Upper lobe of right lung (tissue), 1 donor: ENCODE data around the gene FAM3B. TPM values are rescaled to one million over a fixed set of nuclear protein-coding genes. Genes with fewer than 3 reads are reported as not detected.

Source experiments
- ATAC-seq: fragments of 200-7000 bp; cut with Tn5 transposase; one replicate; pipeline ENCODE4 v1.9.1; 2020; ENCODE audit warnings: mild to moderate bottlenecking, moderate library complexity
- DNase-seq: peaks from one replicate; pipeline ENCODE4 v3.0.0-alpha.2; 2020
- H3K27ac ChIP-seq: fragments of 200-600 bp; one replicate; pipeline ENCODE4 v1.8.0; 2022
- H3K27me3 ChIP-seq: fragments of 200-600 bp; one replicate; pipeline ENCODE4 v1.8.0; 2022; ENCODE audit warnings: mild to moderate bottlenecking
- H3K36me3 ChIP-seq: fragments of 200-600 bp; one replicate; pipeline ENCODE4 v1.8.0; 2022
- H3K4me1 ChIP-seq: fragments of 200-600 bp; one replicate; pipeline ENCODE4 v1.8.0; 2022
- H3K4me3 ChIP-seq: fragments of 200-600 bp; one replicate; pipeline ENCODE4 v1.8.0; 2022; ENCODE audit warnings: mild to moderate bottlenecking
- H3K9me3 ChIP-seq: fragments of 200-600 bp; one replicate; pipeline ENCODE4 v1.8.0; 2022
- CTCF ChIP-seq: fragments of 200-600 bp; IDR thresholded peaks from one replicate; pipeline ENCODE4 v1.8.0; 2022; ENCODE audit warnings: antibody characterized with exemption
- intact Hi-C: fragments of 100-400 bp; cut with DNase I; formaldehyde crosslinking; loops from one replicate; pipeline ENCODE4 v1.11.0; 2022
- total RNA-seq: library from RNA; stranded (reverse); fragmentation: NEBNext Ultra II Directional; extraction: Animal tissue kit (Norgen Biotek cat#: 25700); gene quantifications from one replicate; pipeline ENCODE4 v1.2.1, GENCODE V29; 2021
- donor health status: DM: no; HTN: yes; CAD: no; lungs with severe emphysema.

The FAM3B gene
- total RNA-seq, 1 donor from 2014 or later = 5.2 TPM

- DNase-seq = no peak
- Histone ChIP-seq H3K27me3 (no peaks in the 10 kb centered on the region), H3K9me3 (no peaks in the 10 kb centered on the region), H3K4me3 (no peak overlapping the region), H3K4me1 (no peaks in the 10 kb centered on the region), H3K27ac (no peak overlapping the region), H3K36me3 (no peaks in the 10 kb centered on the region)
- no peak for ATAC-seq
- intact Hi-C loops = no loop called here
- no peak for TF ChIP-seq CTCF
Observed at GRCh38 chr21:41342035-41342434, 25.4 kb downstream of the FAM3B start.

- DNase-seq (no peak), ATAC-seq (no peak)
- TF ChIP-seq CTCF = no peak
- H3K4me1 ChIP-seq = no peaks in the 10 kb centered on the region
- no peak overlapping the region for H3K4me3 ChIP-seq
- no peaks in the 10 kb centered on the region for H3K36me3 ChIP-seq
- intact Hi-C loops = no loop called here
- no peaks in the 10 kb centered on the region for H3K27me3 ChIP-seq
- no peaks in the 10 kb centered on the region for H3K9me3 ChIP-seq
- no peak overlapping the region for H3K27ac ChIP-seq
Observed at GRCh38 chr21:41344146-41344545, 27.5 kb downstream of the FAM3B start.

- intact Hi-C loops = no loop called here
- H3K9me3 ChIP-seq = no peaks in the 10 kb centered on the region
- no peaks in the 10 kb centered on the region for H3K36me3 ChIP-seq
- no peaks in the 10 kb centered on the region for H3K27me3 ChIP-seq
- no peak overlapping the region for H3K27ac ChIP-seq
- TF ChIP-seq CTCF = no peak
- no peaks in the 10 kb centered on the region for H3K4me1 ChIP-seq
- no peak for ATAC-seq
- H3K4me3 ChIP-seq = no peak overlapping the region
- DNase-seq = no peak
Observed at GRCh38 chr21:41345356-41345755, 28.8 kb downstream of the FAM3B start.

- intact Hi-C loops = no loop called here
- Histone ChIP-seq H3K9me3 (no peaks in the 10 kb centered on the region), H3K27me3 (no peaks in the 10 kb centered on the region), H3K36me3 (no peaks in the 10 kb centered on the region), H3K27ac (no peak overlapping the region), H3K4me1 (no peaks in the 10 kb centered on the region), H3K4me3 (no peak overlapping the region)
- TF ChIP-seq CTCF = no peak
- ATAC-seq = no peak
- DNase-seq = no peak
Observed at GRCh38 chr21:41345934-41346685, 29.5 kb downstream of the FAM3B start.

GRCh38 chr21:41346758-41347157, 30.2 kb downstream of the FAM3B start:
- Histone ChIP-seq H3K4me3 (no peak overlapping the region), H3K36me3 (no peaks in the 10 kb centered on the region), H3K27me3 (peaks cover 3% of the 10 kb centered on the region), H3K27ac (no peak overlapping the region), H3K4me1 (no peaks in the 10 kb centered on the region), H3K9me3 (no peaks in the 10 kb centered on the region)
- no peak for ATAC-seq
- DNase-seq = no peak
- TF ChIP-seq CTCF = no peak
- intact Hi-C loops = no loop called here

- TF ChIP-seq CTCF = no peak
- H3K4me1 ChIP-seq = no peaks in the 10 kb centered on the region
- intact Hi-C loops = no loop called here
- H3K27ac ChIP-seq = no peak overlapping the region
- no peaks in the 10 kb centered on the region for H3K9me3 ChIP-seq
- ATAC-seq (no peak), DNase-seq (no peak)
- no peak overlapping the region for H3K4me3 ChIP-seq
- H3K36me3 ChIP-seq = no peaks in the 10 kb centered on the region
- peaks cover 3% of the 10 kb centered on the region for H3K27me3 ChIP-seq
Observed at GRCh38 chr21:41348434-41348833, 31.8 kb downstream of the FAM3B start.
